Measurements from ENCODE around the gene MAP4K1.

DNA sequence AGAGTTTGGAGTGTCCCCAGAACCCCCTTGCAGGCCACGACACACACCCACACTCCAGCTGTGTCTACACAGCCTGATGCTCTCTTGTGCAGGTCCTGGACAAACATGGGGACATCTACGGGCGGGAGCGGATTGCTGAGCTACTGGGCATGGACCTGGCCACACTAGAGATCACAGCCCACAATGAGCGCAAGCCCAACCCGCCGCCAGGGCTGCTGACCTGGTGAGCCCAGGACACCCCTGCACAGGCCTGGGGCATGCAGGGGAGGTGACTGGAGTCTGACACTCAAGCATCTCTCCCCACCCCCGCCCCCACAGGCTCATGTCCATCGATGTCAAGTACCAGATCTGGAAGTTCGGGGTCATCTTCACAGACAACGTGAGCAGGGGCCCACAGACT, 39.9 kb downstream of the MAP4K1 start:
- TF ChIP-seq POLR2A (IDR thresholded peaks at IDR 0.05; ENCODE audit: low read length) (no peak), RAD21 (conservative IDR thresholded peaks at IDR 0.05 in 1 of 2, IDR thresholded peaks at IDR 0.05 in 1 of 2) (no peak), CHD2 (IDR thresholded peaks at IDR 0.05; ENCODE audit: low read length, partially characterized antibody) (no peak), RFX5 (IDR thresholded peaks at IDR 0.05) (no peak), ZNF302 (CRISPR knock-in tag; IDR thresholded peaks at IDR 0.05) (no peak), ESRRA (IDR thresholded peaks at IDR 0.05; ENCODE audit: borderline replicate concordance, low read length) (no peak), JUN (IDR thresholded peaks at IDR 0.05) (no peak), TP53 (CRISPR knock-in tag; IDR thresholded peaks at IDR 0.05) (no peak), EHMT2 (IDR thresholded peaks at IDR 0.05; ENCODE audit: low read depth) (no peak), RARB (CRISPR knock-in tag; IDR thresholded peaks at IDR 0.05) (no peak)
- TF ChIP-seq, protein P1, sequence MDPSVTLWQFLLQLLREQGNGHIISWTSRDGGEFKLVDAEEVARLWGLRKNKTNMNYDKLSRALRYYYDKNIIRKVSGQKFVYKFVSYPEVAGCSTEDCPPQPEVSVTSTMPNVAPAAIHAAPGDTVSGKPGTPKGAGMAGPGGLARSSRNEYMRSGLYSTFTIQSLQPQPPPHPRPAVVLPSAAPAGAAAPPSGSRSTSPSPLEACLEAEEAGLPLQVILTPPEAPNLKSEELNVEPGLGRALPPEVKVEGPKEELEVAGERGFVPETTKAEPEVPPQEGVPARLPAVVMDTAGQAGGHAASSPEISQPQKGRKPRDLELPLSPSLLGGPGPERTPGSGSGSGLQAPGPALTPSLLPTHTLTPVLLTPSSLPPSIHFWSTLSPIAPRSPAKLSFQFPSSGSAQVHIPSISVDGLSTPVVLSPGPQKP (IDR thresholded peaks at IDR 0.05; ENCODE audit: low read depth, low read length), result no peak
- TF ChIP-seq, protein P2, sequence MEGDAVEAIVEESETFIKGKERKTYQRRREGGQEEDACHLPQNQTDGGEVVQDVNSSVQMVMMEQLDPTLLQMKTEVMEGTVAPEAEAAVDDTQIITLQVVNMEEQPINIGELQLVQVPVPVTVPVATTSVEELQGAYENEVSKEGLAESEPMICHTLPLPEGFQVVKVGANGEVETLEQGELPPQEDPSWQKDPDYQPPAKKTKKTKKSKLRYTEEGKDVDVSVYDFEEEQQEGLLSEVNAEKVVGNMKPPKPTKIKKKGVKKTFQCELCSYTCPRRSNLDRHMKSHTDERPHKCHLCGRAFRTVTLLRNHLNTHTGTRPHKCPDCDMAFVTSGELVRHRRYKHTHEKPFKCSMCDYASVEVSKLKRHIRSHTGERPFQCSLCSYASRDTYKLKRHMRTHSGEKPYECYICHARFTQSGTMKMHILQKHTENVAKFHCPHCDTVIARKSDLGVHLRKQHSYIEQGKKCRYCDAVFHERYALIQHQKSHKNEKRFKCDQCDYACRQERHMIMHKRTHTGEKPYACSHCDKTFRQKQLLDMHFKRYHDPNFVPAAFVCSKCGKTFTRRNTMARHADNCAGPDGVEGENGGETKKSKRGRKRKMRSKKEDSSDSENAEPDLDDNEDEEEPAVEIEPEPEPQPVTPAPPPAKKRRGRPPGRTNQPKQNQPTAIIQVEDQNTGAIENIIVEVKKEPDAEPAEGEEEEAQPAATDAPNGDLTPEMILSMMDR (IDR thresholded peaks at IDR 0.05), result no peak
